Tibial nerve (tissue), 4 donors: ENCODE measurements around the gene GCNT4. TPM values are rescaled to one million over a fixed set of nuclear protein-coding genes. Genes with fewer than 3 reads are reported as not detected.

Experiments
- DNase-seq, 2 donors: peaks; one replicate each; pipeline ENCODE4 v3.0.0-alpha.2; 2019; ENCODE audit warnings: low spot score in 2 of 2
- H3K27ac ChIP-seq, 4 donors: fragments of 200-600 bp; sonication (generic) in 3 of 4; one replicate each; pipeline ENCODE4 v1.5.1; 2017 to 2019; ENCODE audit warnings: mild to moderate bottlenecking in 1 of 4
- H3K27me3 ChIP-seq, 2 donors: fragments of 200-600 bp; sonication (generic) in 1 of 2; one replicate each; pipeline versions ENCODE4 v1.5.1 to v1.6.0; 2017 to 2019
- H3K36me3 ChIP-seq, 3 donors: fragments of 200-600 bp; sonication (generic); one replicate each; pipeline ENCODE4 v1.5.1; 2018 to 2019
- H3K4me1 ChIP-seq, 4 donors: fragments of 200-600 bp; sonication (generic) in 3 of 4; one replicate each; pipeline ENCODE4 v1.5.1; 2017 to 2019
- H3K4me3 ChIP-seq, 4 donors: fragments of 200-600 bp; sonication (generic) in 3 of 4; one replicate each; pipeline ENCODE4 v1.5.1; 2017 to 2019; ENCODE audit warnings: mild to moderate bottlenecking in 1 of 4, moderate library complexity in 1 of 4
- H3K9me3 ChIP-seq, 4 donors: fragments of 200-600 bp; sonication (generic) in 3 of 4; one replicate each; pipeline ENCODE4 v1.5.1; 2017 to 2019
- CTCF ChIP-seq, 5 experiments: fragments of 200-600 bp in 3 of 5; fragments of 450-650 bp in 2 of 5; sonication (generic) in 3 of 5; IDR thresholded peaks; one replicate each; pipeline ENCODE4 v1.5.1; 2016 to 2019; ENCODE audit warnings: antibody characterized with exemption in 5 of 5, mild to moderate bottlenecking in 3 of 5, moderate library complexity in 2 of 5
- EP300 ChIP-seq, 2 donors: sonication (generic); formaldehyde crosslinking; IDR thresholded peaks; one replicate each; pipeline ENCODE4 v1.6.1; 2017; ENCODE audit warnings: antibody characterized with exemption in 2 of 2, mild to moderate bottlenecking in 1 of 2
- POLR2A ChIP-seq, 2 donors: fragments of 450-650 bp; IDR thresholded peaks; one replicate each; pipeline ENCODE4 v1.6.1; 2017; ENCODE audit warnings: antibody characterized with exemption in 2 of 2, mild to moderate bottlenecking in 2 of 2, moderate library complexity in 2 of 2
- WGBS, 2 donors: methylation state at CpG; one replicate each; pipeline ENCODE4 v1.1.5; 2018; 5-methylcytosine and 5-hydroxymethylcytosine counted together
- total RNA-seq, 4 donors: library from RNA; depleted of rRNA; stranded (reverse); fragments of >200 nt; gene quantifications; one replicate each; pipeline ENCODE4 v1.1.0, GENCODE V29; 2016

The GCNT4 gene
- total RNA-seq, 4 donors from 2014 or later: 0.63 to 1.5 (median 0.94) TPM

GRCh38 chr5:75018805-75019587 lies 33.4 kb downstream of the GCNT4 start:
- WGBS, 2 donors: 66 to 71% methylated on average over 7 of the region's 7 CpGs
- DNase-seq: no peak
- H3K27me3 ChIP-seq: no peaks in the 10 kb centered on the region
- no peaks in the 10 kb centered on the region for H3K4me1 ChIP-seq
- TF ChIP-seq POLR2A (IDR thresholded peaks at IDR 0.05) (no peak), EP300 (IDR thresholded peaks at IDR 0.05) (no peak), CTCF (IDR thresholded peaks at IDR 0.05) (no peak)
- no peaks in the 10 kb centered on the region for H3K36me3 ChIP-seq
- no peak overlapping the region for H3K27ac ChIP-seq
- peaks cover 0 to 8% (median 0%) of the 10 kb centered on the region in 4 donors for H3K9me3 ChIP-seq
- no peak overlapping the region for H3K4me3 ChIP-seq

DNA sequence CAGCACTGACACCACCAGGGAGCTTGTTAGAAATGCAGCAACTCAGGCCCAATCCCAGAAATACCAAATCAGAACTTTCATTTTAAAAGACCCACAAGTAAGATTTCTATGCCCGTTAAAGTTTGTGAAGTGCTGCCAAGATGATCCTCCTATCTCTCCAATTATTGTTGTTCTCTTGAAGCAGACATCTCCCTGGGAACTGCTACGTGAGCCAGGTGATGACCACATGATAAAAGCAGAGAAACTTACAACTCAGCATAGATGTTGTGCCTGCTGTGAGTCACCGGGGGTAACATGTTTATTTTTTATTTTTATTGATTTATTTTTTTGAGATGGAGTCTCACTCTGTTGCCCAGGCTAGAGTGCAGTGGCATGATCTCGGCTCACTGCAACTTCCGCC lies 34.4 kb downstream of the GCNT4 start:
- Histone ChIP-seq H3K4me1 (no peaks in the 10 kb centered on the region), H3K27me3 (no peaks in the 10 kb centered on the region), H3K4me3 (no peak overlapping the region), H3K36me3 (no peaks in the 10 kb centered on the region), H3K9me3 (peaks cover 0 to 8% (median 0%) of the 10 kb centered on the region in 4 donors), H3K27ac (no peak overlapping the region)
- TF ChIP-seq CTCF (IDR thresholded peaks at IDR 0.05): no peak
- no peak for TF ChIP-seq EP300 (IDR thresholded peaks at IDR 0.05)
- no peak for TF ChIP-seq POLR2A (IDR thresholded peaks at IDR 0.05)
- DNase-seq: no peak
- 91 to 94% methylated on average over 5 of the region's 5 CpGs for WGBS, 2 donors

DNA sequence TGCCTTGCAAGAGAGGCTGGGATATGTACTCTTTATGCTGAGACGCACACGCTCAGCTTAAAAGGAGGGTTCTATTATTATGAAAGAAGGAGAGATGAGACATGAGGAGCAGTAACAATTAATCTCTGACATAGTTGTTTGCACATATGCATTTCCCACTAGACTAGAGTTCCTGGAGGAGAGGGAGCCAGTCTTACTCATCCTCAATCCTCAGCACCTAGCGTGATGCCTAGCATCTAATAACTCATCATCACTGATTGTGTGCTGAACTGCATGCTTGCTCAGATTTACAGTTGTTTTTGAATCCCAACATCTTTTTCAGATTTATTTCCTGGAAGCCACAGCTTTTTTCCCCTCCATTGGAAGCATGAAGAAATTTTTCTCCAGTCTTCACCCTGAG lies 35.5 kb downstream of the GCNT4 start:
- no peak for DNase-seq
- H3K4me1 ChIP-seq: no peaks in the 10 kb centered on the region
- peaks cover 0 to 8% (median 0%) of the 10 kb centered on the region in 4 donors for H3K9me3 ChIP-seq
- WGBS, 2 donors: 85 to 89% methylated on average over 3 of the region's 3 CpGs
- H3K4me3 ChIP-seq: no peak overlapping the region
- no peak overlapping the region for H3K27ac ChIP-seq
- H3K36me3 ChIP-seq: no peaks in the 10 kb centered on the region
- TF ChIP-seq POLR2A (IDR thresholded peaks at IDR 0.05) (no peak), CTCF (IDR thresholded peaks at IDR 0.05) (no peak), EP300 (IDR thresholded peaks at IDR 0.05) (no peak)
- no peaks in the 10 kb centered on the region for H3K27me3 ChIP-seq

DNA sequence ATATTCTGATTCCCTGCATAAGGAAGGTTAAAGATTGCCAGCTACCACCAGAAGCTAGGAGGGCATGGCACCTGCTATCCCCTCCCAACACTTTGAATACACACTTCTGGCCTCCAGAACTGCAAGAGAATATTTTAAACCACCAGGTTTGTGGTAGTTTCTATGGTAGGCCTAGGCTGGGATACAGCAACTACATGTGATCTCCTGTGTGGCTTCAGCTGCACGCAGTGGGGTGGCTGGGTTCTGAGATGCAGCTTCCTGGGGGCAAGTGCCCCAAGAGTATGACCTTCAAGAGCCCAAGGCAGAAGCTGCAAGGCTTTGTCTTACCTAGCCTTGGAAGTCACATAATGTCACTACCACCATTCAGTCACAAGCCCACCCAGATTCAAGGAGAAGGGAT lies 39.6 kb downstream of the GCNT4 start:
- H3K27me3 ChIP-seq: no peaks in the 10 kb centered on the region
- 100% methylated on average over 1 of the region's 1 CpG for WGBS, 2 donors
- TF ChIP-seq POLR2A (IDR thresholded peaks at IDR 0.05): no peak
- TF ChIP-seq EP300 (IDR thresholded peaks at IDR 0.05): no peak
- TF ChIP-seq CTCF (IDR thresholded peaks at IDR 0.05): no peak
- no peaks in the 10 kb centered on the region for H3K4me1 ChIP-seq
- no peak overlapping the region for H3K4me3 ChIP-seq
- H3K27ac ChIP-seq: no peak overlapping the region
- peaks cover 0 to 8% (median 0%) of the 10 kb centered on the region in 4 donors for H3K9me3 ChIP-seq
- no peak for DNase-seq
- H3K36me3 ChIP-seq: no peaks in the 10 kb centered on the region

- no peak overlapping the region for H3K27ac ChIP-seq
- H3K4me3 ChIP-seq: no peak overlapping the region
- H3K9me3 ChIP-seq: peaks cover 0 to 11% (median 0%) of the 10 kb centered on the region in 4 donors
- H3K36me3 ChIP-seq: no peaks in the 10 kb centered on the region
- TF ChIP-seq EP300 (IDR thresholded peaks at IDR 0.05) (no peak), CTCF (IDR thresholded peaks at IDR 0.05) (no peak), POLR2A (IDR thresholded peaks at IDR 0.05) (no peak)
- DNase-seq: no peak
- H3K27me3 ChIP-seq: no peaks in the 10 kb centered on the region
- no peaks in the 10 kb centered on the region for H3K4me1 ChIP-seq
These were observed 41.5 kb downstream of the GCNT4 start for GRCh38 chr5:75010838-75011237.
